Hippocampal formation (tissue), 2 donors: Measurements from ENCODE around the gene TUBG2.
A peak's percentile ranks its signal among the peaks of the same experiment; 100 is the strongest.
"Not testable (repeated sequence)": the region's sequence is repeated elsewhere in the genome, so short reads cannot be mapped to it uniquely, and the experiment has no call there.

ENCODE experiments used
- DNase-seq, 2 donors: peaks; one replicate each; lab custom pipeline; 2025; lab: John Stamatoyannopoulos, UW

TUBG2 gene

DNA sequence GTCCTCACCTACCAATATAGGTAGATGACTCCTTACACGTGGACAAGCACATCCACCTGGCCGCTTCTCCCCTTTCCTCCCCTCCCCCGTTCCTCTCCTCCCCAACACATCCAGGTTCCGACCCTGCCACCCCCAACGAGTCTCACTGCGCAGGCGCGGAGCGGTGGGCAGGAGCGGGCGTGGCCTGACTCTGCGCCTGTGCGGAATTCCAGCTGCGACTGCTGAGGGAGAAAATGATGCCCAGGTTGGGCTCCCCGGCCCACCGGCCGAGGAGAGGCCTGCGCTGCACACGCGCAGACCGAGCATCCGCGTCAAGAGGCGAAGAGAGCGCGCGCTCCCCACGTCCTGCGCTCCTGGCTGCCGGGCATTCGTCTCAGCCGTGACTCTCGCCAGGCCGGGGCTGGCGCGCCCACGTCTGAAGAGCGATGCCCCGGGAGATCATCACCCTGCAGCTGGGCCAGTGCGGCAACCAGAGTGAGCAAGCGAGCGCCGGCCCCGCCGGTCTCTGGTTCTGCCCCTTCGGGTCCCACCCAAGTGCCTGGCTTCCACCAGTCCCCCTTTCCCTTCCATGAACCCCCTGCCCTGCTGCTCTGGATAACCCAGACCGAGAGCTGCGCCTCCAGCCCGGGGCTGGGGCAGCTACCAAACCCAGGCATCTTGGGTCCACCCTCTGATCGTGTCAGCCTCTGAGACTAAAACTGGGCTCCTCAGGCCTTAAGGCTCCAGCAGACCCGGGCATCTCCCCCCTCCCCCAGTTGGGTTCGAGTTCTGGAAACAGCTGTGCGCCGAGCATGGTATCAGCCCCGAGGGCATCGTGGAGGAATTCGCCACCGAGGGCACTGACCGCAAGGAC lies at the start of gene TUBG2:
Gene TUBG2 (plus strand): TSS at position 206 of the 853 bp plus-strand sequence. CDS start 220 bp downstream, at position 426.
- DNase-seq, result peak; percentile 61 to 88

DNA sequence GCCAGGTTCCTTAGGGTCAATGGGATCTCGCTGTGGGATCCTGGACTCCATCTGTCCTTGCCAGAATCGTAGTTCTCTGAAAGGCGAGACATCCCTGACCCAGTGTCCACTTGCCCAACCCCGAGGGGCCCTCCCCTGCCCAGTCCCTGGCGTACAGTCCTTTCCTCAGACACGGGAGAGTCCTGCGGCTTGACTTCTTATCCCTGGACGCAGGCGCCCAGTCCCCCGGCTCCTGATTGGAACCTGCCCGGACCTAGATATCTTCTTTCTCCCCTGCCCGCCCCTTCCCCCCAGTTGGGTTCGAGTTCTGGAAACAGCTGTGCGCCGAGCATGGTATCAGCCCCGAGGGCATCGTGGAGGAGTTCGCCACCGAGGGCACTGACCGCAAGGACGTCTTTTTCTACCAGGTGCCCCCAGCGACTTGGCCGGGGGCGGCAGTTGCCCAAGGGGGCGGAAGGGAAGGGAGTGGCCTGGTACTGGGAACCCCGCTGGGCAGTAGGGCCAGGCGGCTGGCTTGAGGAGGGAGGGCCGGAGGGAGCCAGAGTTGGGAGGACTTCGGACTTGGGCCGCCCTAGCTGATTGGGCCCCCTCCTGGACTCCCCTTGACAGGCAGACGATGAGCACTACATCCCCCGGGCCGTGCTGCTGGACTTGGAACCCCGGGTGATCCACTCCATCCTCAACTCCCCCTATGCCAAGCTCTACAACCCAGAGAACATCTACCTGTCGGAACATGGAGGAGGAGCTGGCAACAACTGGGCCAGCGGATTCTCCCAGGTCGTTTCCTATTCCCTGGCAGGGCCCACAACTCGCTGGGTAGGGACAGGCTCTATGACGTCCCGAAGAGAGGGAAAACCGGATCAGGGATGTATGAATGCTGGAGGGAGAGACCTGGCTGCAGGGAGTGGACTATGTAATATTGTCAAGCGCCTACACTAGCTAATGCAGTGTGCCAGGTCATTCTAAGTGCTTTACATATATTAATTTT lies 49.0 kb upstream of the TUBG2 start:
- not testable (repeated sequence) for DNase-seq

DNA sequence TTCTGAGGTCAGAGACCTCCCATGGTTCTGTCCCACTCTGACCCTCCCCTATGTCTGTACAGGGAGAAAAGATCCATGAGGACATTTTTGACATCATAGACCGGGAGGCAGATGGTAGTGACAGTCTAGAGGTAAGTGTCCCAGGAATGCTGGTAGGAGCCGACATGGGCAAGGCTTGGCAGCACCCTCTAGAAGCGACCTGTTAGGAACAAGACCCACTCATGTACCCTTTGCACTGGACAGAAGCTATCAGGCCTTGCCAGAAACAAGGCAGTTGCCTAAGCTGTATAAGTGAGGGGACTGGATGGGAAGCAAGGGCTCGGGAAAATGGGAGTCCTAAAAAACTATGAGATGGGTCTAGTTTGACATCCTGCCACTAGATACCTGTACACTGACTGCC lies 47.1 kb upstream of the TUBG2 start:
- DNase-seq, result no peak

DNA sequence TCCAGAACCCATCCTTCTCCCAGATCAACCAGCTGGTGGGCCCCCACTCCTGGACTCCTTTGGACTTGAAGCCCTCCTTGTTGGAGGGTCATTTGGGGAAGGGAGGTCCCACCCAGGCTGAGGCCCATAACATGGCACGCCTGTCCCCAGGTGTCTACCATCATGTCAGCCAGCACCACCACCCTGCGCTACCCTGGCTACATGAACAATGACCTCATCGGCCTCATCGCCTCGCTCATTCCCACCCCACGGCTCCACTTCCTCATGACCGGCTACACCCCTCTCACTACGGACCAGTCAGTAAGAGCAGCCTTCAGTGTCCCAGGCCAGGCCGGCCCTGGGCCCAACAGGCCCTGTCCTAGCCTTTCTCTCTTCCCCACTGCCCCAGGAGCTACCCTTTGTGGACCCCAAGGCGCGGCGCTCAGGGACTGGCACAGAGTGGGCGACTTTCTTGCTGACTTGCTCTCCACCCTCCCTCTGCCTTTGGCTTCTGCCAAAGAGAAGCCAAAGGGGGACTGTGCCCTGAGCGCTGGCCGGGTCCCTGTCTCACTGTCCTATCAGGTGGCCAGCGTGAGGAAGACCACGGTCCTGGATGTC lies 45.3 kb upstream of the TUBG2 start:
- no peak for DNase-seq

DNA sequence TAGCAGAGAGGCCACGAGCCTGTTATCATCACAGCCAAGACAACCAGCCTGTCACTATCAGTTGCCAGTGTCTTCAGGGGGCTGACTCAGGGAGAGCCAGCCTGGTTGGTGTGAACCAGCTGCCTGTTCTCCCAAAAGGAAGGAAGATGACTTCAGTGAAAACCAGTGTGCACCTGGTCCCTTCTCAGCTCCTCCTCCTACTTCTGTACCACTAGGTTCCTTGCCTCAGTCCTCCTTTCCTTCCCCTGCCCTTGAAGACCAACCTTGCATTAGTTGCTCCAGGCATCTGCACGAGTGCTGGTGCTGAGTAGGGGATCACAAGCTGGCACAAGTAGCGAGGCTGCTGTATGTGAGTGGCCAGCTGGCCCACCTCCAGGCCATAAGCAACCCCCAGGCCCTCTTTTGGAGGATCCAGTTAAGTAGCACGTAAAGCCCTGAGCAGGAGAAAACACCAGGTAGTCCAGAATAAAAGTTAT lies 41.1 kb upstream of the TUBG2 start:
- no peak for DNase-seq

DNA sequence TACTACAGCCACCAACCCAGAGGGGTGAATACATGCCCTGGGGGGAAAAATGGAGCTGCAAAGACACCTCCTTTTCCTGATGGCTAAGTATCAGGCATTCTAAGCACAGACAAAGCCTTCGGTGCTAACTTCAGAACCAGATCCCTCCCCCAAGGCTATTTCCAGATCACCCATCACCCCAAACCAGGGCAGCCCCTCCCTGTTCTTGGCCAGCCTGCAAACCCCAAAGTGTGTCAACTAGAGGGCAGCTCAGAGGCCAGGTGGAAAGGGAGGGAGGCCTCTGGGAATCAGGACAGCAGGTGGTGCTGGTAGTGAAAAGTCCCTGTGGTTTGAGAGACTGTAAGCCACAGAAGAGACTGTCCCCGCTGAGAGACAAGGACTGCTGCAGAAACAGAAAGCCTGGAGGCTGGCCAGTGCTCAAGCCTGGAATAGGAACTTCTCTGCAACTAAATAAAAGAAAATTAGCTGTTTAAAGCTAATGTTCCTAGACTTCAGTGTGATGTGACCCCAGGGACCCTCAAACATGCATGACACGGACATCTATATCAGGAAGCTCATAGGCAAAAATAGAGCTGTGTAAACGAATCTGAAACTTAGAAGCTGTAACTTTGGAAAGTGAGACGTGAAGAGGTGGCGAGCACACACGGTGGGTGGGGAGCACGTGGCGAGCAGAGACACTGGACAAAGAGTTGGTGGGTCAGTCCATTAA lies 40.5 kb upstream of the TUBG2 start:
- DNase-seq, result no peak

DNA sequence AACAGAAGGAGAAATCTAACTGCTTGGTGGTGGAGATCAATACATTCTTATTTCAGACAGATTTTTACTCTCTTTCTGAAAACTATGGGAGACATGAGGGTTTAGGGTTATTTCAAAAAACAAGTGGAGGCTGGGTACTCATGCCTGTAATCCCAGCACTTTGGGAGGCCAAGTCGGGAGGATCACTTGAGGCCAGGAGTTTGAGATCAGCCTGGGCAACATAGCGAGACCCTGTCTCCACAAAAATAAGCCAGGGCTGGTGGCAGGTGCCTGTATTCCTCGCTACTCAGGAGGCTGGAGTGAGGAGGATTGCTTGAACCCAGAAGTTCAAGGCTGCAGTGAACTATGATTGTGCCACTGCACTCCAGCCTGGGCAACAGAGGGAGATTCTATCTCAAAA lies 37.1 kb upstream of the TUBG2 start:
- not testable (repeated sequence) for DNase-seq

DNA sequence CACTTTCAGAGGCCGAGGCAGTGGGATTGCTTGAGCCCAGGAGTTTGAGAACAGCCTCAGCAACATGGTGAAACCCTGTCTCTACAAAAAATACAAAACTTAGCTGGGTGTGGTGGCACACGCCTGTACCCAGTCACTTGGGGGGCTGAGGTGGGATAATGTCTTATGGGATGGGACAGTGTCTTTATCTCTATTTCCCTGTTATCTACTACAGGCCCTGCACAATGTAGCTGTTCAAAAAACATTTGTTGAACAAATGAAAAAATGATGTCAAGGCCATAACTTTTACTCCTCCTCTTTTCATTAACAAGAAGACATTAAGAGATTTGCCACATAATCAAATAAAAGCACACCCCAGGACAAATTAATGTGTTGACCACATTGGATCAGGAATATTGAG lies 35.8 kb upstream of the TUBG2 start:
- DNase-seq, result no peak

DNA sequence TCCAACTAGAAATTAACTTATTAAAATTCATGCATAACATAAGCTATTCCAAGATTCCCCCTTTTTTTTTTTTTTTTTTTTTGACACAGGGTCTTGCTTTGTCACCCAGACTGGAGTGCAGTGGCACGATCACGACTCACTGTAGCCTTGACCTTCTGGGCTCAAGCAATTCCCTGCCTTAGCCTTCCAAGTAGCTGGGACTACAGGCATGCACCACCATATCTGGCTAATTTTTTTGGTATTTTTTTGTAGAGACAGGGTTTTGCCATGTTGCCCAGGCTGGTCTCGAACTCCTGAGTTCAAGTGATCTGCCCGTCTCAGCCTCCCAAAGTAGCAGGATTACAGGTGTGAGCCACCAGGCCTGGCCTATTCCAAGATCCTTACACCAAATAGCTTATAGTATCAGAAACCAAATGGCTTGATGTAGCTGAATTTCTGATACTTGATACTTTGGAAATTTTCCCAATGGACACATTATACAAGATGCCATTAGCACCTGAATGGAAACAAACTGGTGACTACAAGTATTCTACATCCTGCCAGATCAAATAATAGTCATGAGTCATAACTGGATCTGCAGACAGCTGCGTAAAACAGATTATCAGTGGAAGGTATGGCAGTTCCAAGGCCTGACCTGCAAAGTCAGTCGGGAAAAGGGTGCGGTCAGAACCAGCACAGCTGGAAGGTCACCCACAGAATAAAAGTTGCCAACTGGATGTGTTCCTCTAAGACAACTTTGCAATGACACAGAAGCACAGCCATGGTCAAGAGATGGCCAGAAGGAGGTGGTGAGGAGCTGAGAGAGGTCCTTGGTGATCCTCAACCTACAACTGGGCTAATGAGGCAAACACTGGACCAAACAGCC lies 35.1 kb upstream of the TUBG2 start:
- no peak for DNase-seq

DNA sequence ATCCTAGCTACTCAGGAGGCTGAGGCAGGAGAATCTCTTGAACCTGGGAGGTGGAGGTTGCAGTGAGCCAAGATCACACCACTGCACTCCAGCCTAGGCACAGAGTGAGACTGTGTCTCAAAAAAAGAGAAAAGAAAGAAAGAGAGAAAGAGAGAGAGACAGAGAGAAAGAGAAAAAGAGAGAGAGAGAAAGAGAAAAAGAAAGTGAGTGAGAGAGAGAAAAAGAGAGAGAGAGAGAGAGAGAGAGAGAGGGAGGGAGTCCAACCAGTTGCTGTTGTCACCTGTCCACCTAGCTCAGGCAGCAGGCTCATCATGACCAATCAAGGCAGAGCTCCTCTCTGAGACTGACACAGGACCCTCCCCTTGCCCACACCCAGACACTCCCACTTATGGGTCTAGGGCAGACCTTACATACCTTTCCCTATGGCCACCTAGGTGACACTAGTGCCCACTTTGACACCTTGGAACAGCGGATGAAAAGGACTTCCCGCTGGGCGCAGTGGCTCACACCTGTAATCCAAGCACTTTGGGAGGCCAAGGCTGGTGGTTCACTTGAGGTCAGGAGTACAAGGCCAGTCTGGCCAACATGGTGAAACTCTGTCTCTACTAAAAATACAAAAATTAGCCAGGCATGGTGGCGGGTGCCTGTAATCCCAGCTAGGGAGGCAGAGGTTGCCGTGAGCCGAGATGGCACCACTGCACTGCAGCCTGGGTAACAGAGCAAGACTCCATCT lies 31.9 kb upstream of the TUBG2 start:
- DNase-seq, result not testable (repeated sequence)

DNA sequence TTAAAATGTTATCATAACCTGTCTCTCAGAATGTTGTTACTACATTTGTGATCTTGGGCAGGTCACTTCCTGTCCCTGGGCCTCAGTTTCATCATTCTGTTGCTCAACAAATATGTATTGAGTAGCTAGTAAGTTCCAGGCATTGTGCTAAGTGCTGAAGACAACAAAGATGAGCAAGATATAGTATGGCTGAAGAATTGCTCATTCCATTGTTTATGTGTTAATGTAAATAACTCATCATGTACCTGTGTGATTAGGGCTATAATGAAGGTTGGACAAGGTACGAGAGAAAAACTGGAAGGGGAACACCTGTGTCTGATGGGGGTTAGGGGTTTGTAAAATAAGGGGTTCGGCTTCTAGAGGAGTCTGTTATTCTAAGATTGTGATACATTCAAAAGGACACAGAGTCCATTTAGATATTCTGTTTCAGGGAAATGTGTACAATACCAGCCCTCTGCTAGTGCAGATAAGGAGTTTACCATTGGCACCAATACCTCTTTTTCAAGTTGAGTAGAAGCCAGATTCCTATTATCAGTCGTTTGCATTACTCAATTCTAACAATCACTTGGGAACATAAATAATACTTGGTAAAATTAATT lies 29.6 kb upstream of the TUBG2 start:
- no peak for DNase-seq

DNA sequence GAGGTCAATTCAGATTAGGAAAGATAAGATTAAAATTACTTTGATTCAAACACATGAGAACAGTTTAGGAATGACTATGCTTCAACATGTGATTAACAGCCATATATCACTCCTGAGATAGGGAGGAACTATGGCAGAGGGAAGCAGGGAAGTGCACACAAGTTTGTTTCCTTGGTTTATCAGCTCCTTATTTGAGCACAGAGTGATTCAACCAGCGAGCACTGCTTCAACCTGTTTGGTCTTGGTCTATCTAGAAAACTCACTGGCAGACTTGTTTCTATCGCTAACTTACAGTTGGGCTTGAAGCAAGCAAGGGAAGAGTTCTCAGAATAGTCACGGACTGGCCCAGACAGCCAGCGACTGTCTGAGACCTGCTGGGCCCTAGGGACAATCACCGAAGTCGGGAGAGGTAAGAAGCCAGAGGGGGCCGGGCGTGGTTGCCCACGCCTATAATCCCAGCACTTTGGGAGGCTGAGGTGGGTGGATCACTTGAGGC lies 26.1 kb upstream of the TUBG2 start:
- DNase-seq, result no peak

DNA sequence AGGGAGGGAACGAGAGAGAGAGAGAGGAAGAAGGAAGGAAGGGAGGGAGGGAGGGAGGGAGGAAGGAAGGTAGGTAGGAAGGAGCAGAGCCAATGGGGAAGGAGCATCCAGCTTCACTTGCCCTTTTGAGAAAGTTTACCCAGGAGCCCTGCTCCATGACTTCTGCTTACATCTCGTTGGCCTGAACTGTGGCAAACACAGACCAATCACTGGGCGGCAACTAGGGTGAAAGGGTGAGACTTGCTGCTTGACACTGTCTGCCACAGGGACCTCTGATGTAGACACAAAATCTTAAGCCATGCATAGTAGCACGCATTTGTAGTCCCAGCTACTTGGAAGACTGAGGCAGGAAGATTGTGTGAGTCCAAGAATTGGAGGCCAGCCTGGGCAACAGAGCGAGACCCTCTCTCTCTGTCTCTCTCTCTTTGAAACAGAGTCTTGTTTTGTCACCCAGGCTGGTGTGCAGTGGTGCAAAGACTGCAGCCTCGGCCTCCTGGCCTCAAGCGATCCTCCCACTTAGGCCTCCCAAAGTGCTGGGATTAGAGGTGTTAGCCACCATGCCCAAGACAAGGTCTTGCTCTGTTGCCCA lies 19.5 kb upstream of the TUBG2 start:
- no peak for DNase-seq

DNA sequence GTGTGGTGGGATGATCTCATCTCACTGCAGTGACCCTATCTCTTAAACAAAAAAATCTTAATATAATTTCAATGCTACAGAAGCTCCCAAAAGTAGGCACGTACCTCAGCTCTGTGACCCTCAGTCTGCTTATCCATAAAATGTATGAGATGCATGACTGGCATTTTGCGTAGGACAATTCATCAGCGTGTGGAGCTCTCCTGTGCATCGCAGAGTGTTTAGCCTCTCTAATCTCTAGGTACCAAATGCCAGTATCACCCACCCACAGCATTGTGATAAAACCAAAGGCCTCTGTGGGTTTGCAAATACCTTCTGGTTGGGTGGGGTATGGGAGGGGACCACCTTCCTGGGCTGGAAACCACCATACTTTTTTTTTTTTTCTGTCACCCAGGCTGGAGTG lies 19.0 kb upstream of the TUBG2 start:
- DNase-seq, result no peak

DNA sequence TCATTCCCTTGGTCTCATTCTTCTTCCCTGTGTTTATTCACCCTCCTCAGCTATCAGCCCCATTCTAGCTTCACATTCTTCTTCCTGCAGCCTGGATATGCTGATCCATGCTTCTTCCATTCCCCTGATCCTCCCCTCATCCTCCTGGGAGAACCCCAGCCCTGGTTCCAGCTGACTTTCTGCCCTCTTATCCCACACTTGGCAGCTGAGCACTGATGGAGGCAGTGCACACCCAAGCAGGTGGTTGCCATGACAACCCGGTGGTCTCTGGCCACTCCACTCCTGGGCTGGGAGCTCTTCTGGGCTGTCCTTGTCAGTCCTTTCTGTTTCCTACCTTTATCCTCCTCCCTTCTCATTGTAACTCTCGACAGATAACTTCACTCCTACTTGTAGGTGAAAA lies 16.7 kb upstream of the TUBG2 start:
- DNase-seq, result no peak

DNA sequence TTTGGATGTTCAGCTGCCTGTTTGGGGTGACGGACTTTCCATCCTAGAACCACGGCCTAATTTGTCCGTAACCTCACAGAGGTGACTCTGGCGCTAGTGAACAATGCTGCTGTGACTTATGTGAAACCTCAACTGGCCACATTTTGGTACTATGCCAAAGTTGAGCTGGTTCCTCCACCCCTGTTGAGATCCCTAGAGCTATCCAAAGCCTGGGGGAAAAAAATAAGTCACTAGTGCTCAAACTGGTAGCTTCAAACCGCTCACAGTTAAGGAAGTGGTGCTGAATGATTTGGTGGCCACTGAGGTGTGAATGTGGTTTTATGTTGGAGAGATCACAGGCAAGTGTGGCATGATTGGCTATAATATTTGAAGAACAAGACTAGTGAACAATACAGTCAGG lies 11.3 kb upstream of the TUBG2 start:
- DNase-seq, result no peak

DNA sequence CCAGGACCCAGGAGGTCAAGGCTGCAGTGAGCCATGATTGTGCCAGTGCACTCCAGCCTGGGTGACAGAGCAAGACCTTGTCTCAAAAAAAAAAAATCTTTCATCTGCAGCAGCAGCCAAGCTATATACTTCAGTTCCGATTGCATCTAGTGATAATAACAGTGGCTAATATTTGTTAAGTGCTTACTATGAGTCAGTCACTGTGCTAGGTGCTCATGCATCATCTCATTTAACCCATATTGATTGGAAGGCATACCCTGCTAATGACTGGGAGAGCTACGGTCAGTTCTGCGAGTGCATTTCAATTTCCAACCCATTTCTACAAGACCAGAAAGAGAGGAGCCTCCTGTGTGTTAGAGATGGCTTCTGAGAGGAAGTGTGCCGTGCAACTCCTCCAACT lies 7.7 kb upstream of the TUBG2 start:
- no peak for DNase-seq

DNA sequence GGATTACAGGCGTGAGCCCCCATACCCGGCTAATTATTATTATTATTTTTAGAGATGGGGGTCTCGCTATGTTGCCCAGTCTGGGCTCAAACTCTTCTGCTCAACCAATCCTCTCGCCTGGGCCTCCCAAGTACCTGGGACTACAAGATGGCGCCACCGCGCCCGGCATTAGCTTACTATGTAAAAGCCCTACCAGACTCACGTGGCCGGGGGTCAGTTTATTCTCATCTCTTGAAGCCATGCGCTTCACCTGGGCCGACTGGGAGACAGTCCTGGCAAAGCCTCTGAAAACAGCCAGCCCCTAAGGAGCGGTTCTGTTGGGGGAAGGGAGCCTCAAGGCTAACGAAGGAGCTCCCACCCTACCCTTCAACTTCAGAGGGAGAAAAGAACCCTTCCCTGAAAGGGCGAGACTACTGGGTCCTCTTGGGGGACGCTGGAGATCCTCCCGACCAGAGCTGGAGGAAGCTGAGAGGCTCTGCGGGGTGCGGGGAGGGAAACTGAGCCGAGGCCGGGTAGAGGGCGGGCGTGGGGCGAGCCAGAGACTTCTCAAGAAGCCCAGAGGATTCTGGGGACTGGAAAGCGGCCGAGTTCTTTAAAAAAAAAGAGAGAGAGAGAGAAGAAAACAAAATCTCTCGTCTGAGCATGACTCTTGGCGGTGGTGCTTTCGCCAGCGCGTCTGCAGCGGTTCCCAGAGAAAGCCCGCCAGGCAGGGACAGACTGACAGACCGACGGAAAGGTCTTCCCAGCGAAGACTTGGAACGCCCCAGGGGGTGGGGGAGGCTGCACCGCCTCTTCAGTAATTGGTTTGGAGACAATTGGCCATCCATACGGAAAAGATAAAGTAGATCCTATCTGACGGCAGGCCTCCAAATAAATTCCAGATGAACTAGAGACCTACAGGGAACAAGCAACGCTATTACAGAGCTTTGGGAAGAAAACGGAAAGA lies 5.6 kb upstream of the TUBG2 start:
- peak; percentile 13 to 34 for DNase-seq
